Activated CD4-positive, CD25-positive, alpha-beta regulatory T cell treated with anti-CD3 and anti-CD28 coated beads, Interleukin-2, amount 50 U/mL, for 24 hours (primary cell): ENCODE results near the gene SMAD5.

Source experiments
- ATAC-seq, 2 donors: fragments of 150-1000 bp; cut with Tn5 transposase; one replicate each; pipeline ENCODE4 v1.10.0; 2021; ENCODE audit warnings: mild to moderate bottlenecking in 1 of 2, moderate library complexity in 1 of 2

The SMAD5 gene

DNA sequence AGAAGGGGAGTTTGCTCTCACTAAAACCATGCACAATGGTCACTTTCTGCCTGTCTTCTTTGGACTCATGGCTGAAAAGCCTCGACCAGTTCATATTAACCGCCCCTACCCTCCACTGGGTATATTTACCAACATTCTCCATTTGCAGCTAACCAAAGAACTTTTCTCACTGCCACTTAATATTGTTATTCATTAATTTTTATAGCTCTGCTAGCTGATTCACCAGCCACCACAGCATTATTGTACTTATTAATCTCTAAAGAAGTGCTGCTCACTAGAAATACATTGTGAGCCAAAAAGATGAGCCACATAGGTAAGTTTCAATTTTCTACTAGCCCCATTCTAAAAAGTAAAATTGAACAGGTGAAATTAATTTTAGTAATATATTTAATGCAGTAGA, 93.8 kb downstream of the SMAD5 start:
- ATAC-seq: no peak

DNA sequence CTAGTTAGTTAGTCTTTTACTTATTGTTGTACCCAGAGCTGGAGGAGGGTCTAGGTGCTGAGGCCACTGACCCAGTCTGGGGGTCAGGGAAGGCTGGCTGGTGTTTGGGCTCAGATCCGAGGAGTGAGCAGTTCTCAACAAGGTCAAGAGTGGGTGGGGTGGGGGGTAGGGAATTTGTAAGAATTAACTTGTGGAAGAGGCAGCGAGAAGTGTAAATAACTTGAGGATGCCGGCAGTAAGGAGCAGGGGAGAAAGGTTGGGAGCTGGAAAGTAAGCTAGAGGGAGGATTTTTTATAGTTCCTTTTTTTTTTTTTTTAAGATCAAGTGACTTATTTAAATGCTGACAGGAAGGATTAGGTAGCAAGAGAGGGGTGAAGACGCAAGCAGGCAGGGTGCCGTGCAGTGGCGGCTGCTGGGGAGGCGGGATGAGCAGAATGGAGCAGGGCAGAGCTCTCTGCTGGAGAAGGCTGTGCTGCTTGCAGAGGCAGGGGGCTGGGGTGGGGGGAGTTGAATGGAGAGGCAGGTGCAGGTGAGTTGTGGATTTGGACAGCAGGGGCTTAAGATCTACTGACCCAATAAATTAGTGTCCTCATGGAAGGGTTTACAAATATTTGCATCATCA, 95.6 kb downstream of the SMAD5 start:
- ATAC-seq: no peak

DNA sequence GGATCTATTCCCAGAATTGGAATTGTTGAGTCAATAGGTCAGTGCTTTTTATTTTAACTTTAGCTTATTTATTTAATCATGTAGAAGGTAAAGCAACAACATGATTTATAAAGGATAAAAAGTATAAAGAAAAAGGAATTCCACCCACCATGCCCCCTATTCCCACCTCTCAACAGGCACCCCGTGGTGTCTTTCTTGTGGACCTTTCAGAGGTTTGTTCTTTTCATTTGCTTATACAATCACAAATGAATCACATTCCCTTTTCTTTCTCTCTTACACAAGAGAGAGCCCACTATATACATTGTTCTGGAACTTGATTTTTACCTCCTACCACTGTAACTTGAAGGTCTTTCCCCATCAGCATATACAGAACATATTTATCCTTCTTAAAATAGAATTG, 97.5 kb downstream of the SMAD5 start:
- no peak for ATAC-seq

DNA sequence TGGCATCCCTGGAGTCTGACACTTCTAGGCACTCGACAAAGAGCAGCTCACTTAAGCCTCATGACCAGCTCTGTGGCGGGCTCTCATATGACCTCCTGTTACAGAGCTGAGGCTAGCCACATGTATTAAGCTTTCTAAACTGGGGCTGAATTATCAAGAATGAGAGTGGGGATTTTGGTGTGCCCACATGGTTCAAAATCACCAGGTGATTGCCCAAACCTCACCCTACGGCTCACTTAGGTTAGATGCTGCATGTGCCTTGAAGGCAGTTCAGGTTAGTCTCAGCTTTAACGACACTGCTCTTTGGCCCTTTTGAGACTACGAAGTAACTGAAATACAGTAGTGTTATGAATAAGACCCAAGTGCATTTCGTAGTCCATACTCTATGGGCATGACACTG, 99.7 kb downstream of the SMAD5 start:
- ATAC-seq: no peak
